Pons (tissue), 1 donor: ENCODE results near the gene TCERG1L.
A peak's percentile ranks its signal among the peaks of the same experiment; 100 is the strongest.

ENCODE experiments used
- DNase-seq: peaks from one replicate; pipeline ENCODE4 v3.0.0-alpha.2; 2016; ENCODE audit warnings: low spot score

Gene TCERG1L

GRCh38 chr10:131067690-131068089 is 243.8 kb downstream of the TCERG1L start:
- no peak for DNase-seq

DNA sequence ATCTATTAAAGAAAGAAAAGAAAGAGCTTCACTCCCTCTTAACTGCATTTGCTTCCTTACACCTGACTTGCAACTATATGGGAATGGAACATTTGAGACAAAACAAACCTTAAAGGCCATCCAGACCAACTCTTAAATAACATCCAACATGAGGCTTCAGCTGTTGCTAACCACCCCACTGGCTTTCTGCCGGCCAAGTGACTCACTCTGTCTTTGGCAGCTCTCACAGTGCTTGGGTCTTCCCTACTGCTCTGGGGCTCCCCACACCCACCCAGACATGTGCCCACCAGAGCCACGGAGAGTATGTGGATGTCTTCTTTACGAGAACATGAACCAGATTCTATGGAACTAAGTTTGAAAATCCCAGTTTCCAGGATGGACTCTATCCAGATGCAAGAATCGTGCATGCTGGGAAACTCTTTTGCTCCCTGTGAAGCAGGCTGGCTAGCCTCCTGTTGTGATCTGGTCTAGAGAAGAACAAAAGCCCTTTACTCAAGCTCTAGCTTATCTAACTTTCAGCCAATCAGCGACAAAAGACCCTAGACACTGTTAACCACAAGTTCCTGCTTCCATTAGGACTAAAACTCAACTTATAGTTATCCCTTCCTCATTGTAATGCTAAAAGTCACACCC is 245.7 kb downstream of the TCERG1L start:
- peak; percentile 3 for DNase-seq

GRCh38 chr10:131063311-131063710 is 248.2 kb downstream of the TCERG1L start:
- DNase-seq: no peak

DNA sequence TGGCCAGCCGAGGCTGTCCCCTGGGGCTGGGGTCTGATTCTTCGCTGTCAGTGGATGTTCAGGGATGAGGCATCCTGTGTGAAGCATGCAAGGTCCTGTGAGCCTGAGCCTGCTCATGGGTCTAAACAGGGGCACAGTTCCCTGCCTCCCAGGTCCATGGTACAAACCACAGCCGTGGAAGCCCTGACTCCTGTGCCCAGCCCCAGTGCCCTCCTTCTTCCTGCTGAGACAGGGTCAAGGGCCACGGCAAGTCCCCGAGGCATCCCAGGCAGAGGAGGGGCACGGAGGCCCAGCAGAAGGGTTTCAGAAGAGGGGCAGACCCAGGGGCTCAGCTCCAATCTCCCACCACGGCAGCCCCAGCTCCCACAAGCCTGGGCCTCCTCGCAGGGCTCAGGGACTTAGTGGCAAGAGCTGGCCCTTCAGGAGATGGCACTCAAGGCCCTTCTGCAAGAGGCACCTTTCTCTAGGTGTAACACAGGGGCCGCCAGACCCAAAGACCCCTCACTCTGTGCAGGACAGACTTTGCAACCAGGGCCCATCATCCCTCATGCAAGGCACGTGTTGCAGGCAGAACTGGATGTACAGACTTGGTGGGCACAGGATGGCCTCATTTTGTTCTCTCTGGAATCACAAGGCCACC is 248.8 kb downstream of the TCERG1L start:
- DNase-seq: no peak

DNA sequence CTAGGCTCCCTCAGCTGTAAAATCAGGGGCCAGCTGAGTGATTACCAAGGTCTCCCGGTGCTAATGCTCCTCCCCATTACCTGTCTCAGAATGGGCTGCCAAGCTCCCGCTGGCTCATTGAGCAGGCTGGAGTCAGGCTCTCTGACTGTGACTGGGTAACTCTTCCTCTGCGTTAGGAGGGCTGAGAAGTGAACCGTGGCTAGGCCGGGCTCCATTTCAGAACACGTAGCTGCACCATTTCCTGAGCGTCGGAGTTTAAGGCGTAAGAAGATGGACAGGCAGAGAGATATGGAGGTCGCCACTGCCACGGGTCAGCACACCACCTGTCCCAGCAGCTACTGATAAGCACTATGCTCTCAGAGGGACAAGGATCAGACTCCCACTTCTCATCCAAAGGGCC is 250.3 kb downstream of the TCERG1L start:
- no peak for DNase-seq

- no peak for DNase-seq
Observed at GRCh38 chr10:131059881-131060280, 251.6 kb downstream of the TCERG1L start.

GRCh38 chr10:131058799-131059198 is 252.7 kb downstream of the TCERG1L start:
- DNase-seq: no peak

DNA sequence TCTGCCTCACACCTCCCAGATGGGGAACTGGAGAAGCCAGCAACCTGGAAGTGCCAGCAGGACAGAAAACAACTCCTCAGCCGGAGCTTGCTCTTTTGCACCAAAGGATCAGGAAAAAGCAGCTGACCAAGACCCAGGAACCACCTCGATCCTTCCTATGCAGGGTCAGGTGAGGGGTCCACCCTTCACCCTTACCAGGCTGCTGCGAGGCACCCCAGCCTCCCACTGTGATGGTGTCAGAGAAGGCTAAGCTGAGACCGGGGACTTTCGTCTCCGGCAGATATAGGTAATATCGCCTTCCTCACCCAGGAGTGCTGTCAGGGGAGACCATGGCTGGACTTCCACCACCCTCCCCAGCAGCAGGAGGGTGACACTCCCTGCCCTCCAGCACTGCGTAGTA is 254.7 kb downstream of the TCERG1L start:
- no peak for DNase-seq

- no peak for DNase-seq
Observed at GRCh38 chr10:131056091-131056579, 255.4 kb downstream of the TCERG1L start.

GRCh38 chr10:131055437-131055836 is 256.1 kb downstream of the TCERG1L start:
- DNase-seq: no peak

- DNase-seq: no peak
Observed at GRCh38 chr10:131053192-131053591, 258.3 kb downstream of the TCERG1L start.

- no peak for DNase-seq
Observed at GRCh38 chr10:131050162-131050766, 261.3 kb downstream of the TCERG1L start.

DNA sequence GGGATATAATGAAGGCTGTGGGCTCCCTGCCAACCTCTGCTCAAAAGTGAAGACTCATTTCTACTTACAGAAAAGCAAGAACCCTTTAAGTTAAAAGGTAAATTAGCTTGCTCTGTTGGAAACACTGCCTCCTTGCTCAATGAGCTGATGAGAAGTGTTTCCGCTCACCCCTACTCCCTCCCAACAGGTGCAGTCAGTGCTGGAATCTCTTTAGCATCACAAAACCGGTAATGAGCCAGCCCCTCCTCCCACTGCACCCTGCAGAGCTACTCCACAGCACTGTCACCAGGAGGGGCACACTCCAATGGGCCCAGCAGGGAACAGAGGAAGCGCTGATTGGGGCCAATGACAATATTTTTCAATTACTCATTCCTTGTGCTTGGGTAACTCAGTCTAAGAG is 262.5 kb downstream of the TCERG1L start:
- no peak for DNase-seq

GRCh38 chr10:131048606-131049005 is 262.9 kb downstream of the TCERG1L start:
- no peak for DNase-seq

DNA sequence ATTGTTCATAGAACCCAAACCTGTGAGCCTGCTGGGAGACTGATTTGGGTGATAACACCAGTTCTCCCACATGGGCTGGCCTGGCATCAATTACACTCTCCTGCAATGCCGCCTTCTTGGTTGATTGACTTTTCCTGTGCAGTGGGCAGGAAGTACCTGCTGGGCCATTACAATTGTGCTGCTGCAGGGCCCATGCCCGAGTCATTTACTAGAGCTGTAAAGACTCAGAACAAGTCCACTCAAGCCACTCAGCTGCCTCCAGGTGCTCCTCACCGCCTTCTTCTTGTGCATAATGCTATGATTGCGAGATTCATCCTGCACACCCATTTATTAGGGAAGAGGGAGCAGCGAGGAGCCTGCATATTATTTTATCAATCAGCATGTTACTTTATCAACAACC is 264.0 kb downstream of the TCERG1L start:
- DNase-seq: no peak

DNA sequence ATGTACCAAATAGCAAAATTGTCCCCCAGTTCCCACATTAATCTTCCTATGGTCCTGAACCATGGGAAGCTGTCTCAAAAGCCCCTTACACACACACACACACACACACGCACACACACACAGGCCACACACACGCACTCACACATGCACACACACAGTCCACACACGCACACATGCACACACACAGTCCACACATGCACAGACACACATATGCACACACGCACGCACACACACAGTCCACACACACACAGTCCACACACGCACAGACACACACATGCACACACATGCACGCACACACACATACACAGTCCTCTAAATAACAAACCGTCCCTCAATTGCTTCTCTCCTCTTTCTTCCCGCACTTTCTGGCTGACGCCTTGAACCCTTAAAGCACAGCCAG is 265.3 kb downstream of the TCERG1L start:
- DNase-seq: no peak

DNA sequence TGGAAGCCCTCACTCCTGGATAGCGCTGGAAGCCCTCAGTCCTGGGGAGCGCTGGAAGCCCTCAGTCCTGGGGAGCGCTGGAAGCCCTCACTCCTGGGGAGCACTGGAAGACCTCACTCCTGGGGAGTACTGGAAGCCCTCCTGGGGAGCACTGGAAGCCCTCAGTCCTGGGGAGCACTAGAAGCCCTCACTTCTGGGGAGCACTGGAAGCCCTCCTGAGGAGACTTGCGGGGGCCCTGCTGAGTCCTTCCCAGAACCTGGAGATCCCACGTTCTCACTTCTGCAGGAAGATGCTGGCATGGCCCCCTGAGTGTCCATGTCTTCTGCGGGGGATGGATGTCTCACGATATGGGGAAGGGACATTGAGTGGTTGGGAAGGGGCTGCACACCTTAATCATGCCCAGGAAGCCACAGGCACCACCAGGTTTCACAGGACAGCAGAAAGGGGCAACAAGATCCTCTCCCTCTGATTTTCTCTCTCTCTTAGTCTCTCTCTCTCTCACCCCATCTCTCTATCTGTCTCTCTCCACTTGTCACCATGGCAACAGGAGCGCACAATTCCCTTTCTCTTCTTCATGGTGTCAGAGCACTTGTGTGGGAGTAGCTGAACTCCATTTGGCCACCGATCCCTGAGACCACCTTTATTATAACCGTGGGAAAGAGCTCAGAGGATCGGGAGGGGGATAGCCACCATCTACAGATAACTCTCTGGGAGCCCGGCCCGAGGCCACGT is 267.0 kb downstream of the TCERG1L start:
- no peak for DNase-seq

GRCh38 chr10:131043039-131043691 is 268.4 kb downstream of the TCERG1L start:
- no peak for DNase-seq
